MM.1S (cell line): ENCODE data around the gene NCAPD3.

ENCODE experiments used
- DNase-seq: peaks from one replicate; pipeline ENCODE4 v3.0.0-alpha.2; 2015
- H2AFZ ChIP-seq: fragments of 300-600 bp; sonication (generic); 2 replicates; pipeline ENCODE4 v1.6.0; 2016; ENCODE audit warnings: antibody characterized with exemption, low read length
- H3F3A ChIP-seq: fragments of 300-600 bp; sonication (generic); 2 replicates; pipeline ENCODE4 v1.6.1; 2016; ENCODE audit warnings: mild to moderate bottlenecking, antibody characterized with exemption, low read length, moderate library complexity, mixed read lengths; ENCODE audit not compliant: insufficient read depth
- H3K27ac ChIP-seq: fragments of 300-600 bp; sonication (generic); 2 replicates; pipeline ENCODE4 v1.5.1; 2016; ENCODE audit warnings: mild to moderate bottlenecking, low read length
- H3K27me3 ChIP-seq: fragments of 300-600 bp; sonication (generic); replicated peaks from 2 replicates; pipeline ENCODE4 v1.6.0; 2016; ENCODE audit warnings: low read length; ENCODE audit not compliant: insufficient read depth
- H3K36me3 ChIP-seq: fragments of 300-600 bp; sonication (generic); replicated peaks from 2 replicates; pipeline ENCODE4 v1.6.1; 2016; ENCODE audit warnings: mild to moderate bottlenecking, low read length, mixed read lengths; ENCODE audit not compliant: insufficient read depth
- H3K4me1 ChIP-seq: fragments of 300-600 bp; sonication (generic); 2 replicates; pipeline ENCODE4 v1.6.1; 2016; ENCODE audit warnings: low read length, mixed read lengths
- H3K4me2 ChIP-seq: fragments of 300-600 bp; sonication (generic); 2 replicates; pipeline ENCODE4 v1.6.0; 2016; ENCODE audit warnings: low read depth, low read length
- H3K4me3 ChIP-seq: fragments of 300-600 bp; sonication (generic); 2 replicates; pipeline ENCODE4 v1.5.1; 2016; ENCODE audit warnings: low read length, mixed read lengths
- H3K79me2 ChIP-seq: fragments of 300-600 bp; sonication (generic); 2 replicates; pipeline ENCODE4 v1.6.1; 2016; ENCODE audit warnings: mixed run types, low read length, mixed read lengths
- H3K9ac ChIP-seq: fragments of 300-600 bp; sonication (generic); 2 replicates; pipeline ENCODE4 v1.6.1; 2016; ENCODE audit warnings: low read length, mixed read lengths
- H3K9me2 ChIP-seq: fragments of 300-600 bp; sonication (generic); replicated peaks from 2 replicates; pipeline ENCODE4 v1.6.1; 2016; ENCODE audit warnings: mild to moderate bottlenecking, low read length, mixed read lengths; ENCODE audit not compliant: insufficient read depth
- H3K9me3 ChIP-seq: fragments of 300-600 bp; sonication (generic); replicated peaks from 2 replicates; pipeline ENCODE4 v1.6.1; 2016; ENCODE audit warnings: mild to moderate bottlenecking, low read length, mixed read lengths; ENCODE audit not compliant: insufficient read depth
- H4K20me1 ChIP-seq: fragments of 300-600 bp; sonication (generic); 2 replicates; pipeline ENCODE4 v1.6.1; 2016; ENCODE audit warnings: mild to moderate bottlenecking, low read length, moderate library complexity, mixed read lengths; ENCODE audit not compliant: insufficient read depth
- EZH2 ChIP-seq: fragments of 300-600 bp; sonication (generic); optimal IDR thresholded peaks from 2 replicates; pipeline ENCODE3; 2017; ENCODE audit warnings: low read depth, mild to moderate bottlenecking, antibody characterized with exemption, low read length, mixed read lengths
- EZH2phosphoT487 ChIP-seq: fragments of 300-600 bp; sonication (generic); IDR thresholded peaks from 2 replicates; pipeline ENCODE4 v1.6.1; 2018; ENCODE audit warnings: antibody characterized with exemption, low read length
- TF ChIP-seq, protein P1 (sequence below): fragments of 300-600 bp; sonication (generic); IDR thresholded peaks from 2 replicates; pipeline ENCODE4 v1.5.1; 2016; ENCODE audit warnings: antibody characterized with exemption, low read length, mixed read lengths

Gene NCAPD3

DNA sequence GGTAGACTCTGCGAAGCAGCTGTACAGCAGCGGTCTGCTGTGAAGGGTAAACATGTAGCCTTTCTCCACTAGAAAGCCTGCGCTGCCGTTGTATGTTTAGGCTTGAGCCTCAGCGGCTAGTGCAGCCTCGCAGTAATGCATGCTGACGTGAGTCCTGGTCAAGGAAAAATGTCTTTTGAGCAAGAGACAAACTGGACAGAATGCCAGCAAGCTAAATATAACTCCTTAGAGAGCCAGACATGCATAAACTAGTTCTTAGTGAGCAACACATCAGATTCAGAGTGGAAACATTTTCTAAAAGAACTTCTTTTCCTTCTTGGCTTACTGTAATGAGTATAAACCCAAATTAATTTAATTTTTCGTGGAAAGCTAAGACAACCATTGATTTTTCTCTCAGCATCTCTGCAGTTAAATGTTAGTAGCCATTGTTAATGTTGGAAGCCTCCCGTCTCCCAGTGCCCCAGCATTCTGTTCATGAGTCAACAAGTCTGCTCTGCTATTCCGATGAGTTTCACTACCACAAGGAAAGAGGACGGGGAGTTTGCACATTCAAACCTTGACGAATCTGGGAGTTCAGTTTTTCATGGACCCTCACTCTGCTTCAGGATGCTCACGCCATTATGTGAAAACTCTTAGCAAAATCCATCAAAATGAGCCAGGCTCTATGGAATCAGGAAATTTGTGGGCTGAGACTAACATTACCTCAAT, 103.5 kb downstream of the NCAPD3 start:
- Histone ChIP-seq H2AFZ (no peak overlapping the region), H3K9me3 (no peaks in the 10 kb centered on the region), H4K20me1 (no peaks in the 10 kb centered on the region), H3K4me1 (no peaks in the 10 kb centered on the region), H3K9me2 (no peaks in the 10 kb centered on the region), H3K4me2 (no peak overlapping the region), H3K9ac (no peak overlapping the region), H3F3A (no peaks in the 10 kb centered on the region), H3K79me2 (no peaks in the 10 kb centered on the region), H3K27me3 (no peaks in the 10 kb centered on the region; the same call in 1 of the 2 replicates), H3K36me3 (no peaks in the 10 kb centered on the region), H3K27ac (no peak overlapping the region), H3K4me3 (no peak overlapping the region)
- no peak for DNase-seq
- TF ChIP-seq, protein P1, sequence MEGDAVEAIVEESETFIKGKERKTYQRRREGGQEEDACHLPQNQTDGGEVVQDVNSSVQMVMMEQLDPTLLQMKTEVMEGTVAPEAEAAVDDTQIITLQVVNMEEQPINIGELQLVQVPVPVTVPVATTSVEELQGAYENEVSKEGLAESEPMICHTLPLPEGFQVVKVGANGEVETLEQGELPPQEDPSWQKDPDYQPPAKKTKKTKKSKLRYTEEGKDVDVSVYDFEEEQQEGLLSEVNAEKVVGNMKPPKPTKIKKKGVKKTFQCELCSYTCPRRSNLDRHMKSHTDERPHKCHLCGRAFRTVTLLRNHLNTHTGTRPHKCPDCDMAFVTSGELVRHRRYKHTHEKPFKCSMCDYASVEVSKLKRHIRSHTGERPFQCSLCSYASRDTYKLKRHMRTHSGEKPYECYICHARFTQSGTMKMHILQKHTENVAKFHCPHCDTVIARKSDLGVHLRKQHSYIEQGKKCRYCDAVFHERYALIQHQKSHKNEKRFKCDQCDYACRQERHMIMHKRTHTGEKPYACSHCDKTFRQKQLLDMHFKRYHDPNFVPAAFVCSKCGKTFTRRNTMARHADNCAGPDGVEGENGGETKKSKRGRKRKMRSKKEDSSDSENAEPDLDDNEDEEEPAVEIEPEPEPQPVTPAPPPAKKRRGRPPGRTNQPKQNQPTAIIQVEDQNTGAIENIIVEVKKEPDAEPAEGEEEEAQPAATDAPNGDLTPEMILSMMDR: no peak
- no peak for TF ChIP-seq EZH2phosphoT487
- TF ChIP-seq EZH2: no peak

GRCh38 chr11:134119094-134119493, 104.7 kb downstream of the NCAPD3 start:
- Histone ChIP-seq H3K4me2 (no peak overlapping the region), H3K36me3 (no peaks in the 10 kb centered on the region), H3K27me3 (no peaks in the 10 kb centered on the region), H3K4me3 (no peak overlapping the region), H2AFZ (no peak overlapping the region), H3K9me3 (no peaks in the 10 kb centered on the region), H4K20me1 (no peaks in the 10 kb centered on the region), H3K4me1 (no peaks in the 10 kb centered on the region), H3K9me2 (no peaks in the 10 kb centered on the region), H3K79me2 (no peaks in the 10 kb centered on the region), H3K27ac (no peak overlapping the region), H3K9ac (no peak overlapping the region), H3F3A (no peaks in the 10 kb centered on the region)
- no peak for DNase-seq
- TF ChIP-seq, protein P1: no peak
- TF ChIP-seq EZH2phosphoT487 (no peak), EZH2 (no peak)

DNA sequence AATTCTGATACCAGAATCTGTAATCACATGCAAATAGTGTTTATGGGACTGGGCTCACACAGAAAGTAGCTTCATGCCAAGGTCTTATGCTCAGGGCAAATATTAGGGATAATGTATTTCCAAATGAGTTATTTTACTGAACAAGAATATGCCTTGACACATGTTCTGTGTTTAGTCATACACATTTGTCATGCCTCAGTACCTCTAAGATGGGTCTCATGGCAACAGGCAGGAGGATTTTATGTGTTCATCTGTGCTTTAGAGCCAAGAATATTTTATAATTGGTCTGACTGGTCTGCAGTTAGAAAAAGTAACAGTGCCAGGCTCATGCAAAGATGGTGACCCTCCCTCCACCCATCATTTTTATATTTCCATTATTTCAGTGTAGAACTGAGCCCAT, 105.8 kb downstream of the NCAPD3 start:
- H3K9ac ChIP-seq: no peak overlapping the region
- no peak overlapping the region for H2AFZ ChIP-seq
- no peak for DNase-seq
- no peaks in the 10 kb centered on the region for H3K9me3 ChIP-seq
- no peaks in the 10 kb centered on the region for H3K4me1 ChIP-seq
- H4K20me1 ChIP-seq: no peaks in the 10 kb centered on the region
- no peak for TF ChIP-seq EZH2
- TF ChIP-seq, protein P1: no peak
- TF ChIP-seq EZH2phosphoT487: no peak
- no peaks in the 10 kb centered on the region for H3K27me3 ChIP-seq
- H3F3A ChIP-seq: no peaks in the 10 kb centered on the region
- no peak overlapping the region for H3K4me2 ChIP-seq
- H3K27ac ChIP-seq: no peak overlapping the region
- no peaks in the 10 kb centered on the region for H3K9me2 ChIP-seq
- H3K79me2 ChIP-seq: no peaks in the 10 kb centered on the region
- no peak overlapping the region for H3K4me3 ChIP-seq
- no peaks in the 10 kb centered on the region for H3K36me3 ChIP-seq
